ENCODE results near the gene PLEKHN1.

Gene PLEKHN1

DNA sequence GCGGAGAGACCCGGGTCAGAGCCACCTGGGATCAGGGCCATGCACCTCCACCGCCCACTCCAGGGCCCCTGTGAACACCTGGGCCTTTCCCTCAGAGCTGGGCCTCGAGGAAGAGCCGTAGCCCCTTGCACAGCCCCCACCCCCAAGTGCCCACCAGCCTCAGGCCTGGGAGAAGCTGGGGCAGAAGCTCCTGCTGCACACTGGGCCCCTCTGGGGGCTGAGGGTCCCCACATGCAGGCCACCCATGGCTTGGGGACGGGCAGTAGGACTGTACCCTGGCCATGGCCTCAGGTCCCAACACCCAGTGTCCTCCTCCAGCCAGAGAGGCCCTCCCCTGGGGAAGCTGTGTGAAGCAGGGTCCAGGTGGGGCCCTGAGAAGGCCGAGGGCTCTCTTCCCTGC lies 13.7 kb upstream of the PLEKHN1 start:
- peaks cover 50% of the 10 kb centered on the region for H3K36me3 ChIP-seq (replicated peaks; ENCODE audit: low read depth, low read length)
- H3K27ac ChIP-seq (ENCODE audit: low read length) = no peak overlapping the region
- no peak overlapping the region for H3K4me3 ChIP-seq (ENCODE audit: low read length)

GRCh38 chr1:953524-954320 lies 12.6 kb upstream of the PLEKHN1 start:
- Histone ChIP-seq H3K79me2 (ENCODE audit: low read length) (peaks cover 21% of the 10 kb centered on the region), H3K9ac (ENCODE audit: low read length) (no peak overlapping the region), H3K27ac (ENCODE audit: low read length) (no peak overlapping the region), H3K27me3 (ENCODE audit: low read depth, low read length) (no peaks in the 10 kb centered on the region), H3K4me1 (ENCODE audit: low read length) (peaks cover 6% of the 10 kb centered on the region), H2AFZ (ENCODE audit: low read depth, low read length) (no peak overlapping the region), H3K4me3 (ENCODE audit: low read length) (no peak overlapping the region), H3K36me3 (replicated peaks; ENCODE audit: low read depth, low read length) (peaks cover 46% of the 10 kb centered on the region), H3K4me2 (ENCODE audit: low read length) (no peak overlapping the region), H4K20me1 (ENCODE audit: insufficient read depth, low read length) (peaks cover 26% of the 10 kb centered on the region), H3K9me3 (ENCODE audit: insufficient read depth, low read length) (no peaks in the 10 kb centered on the region)
- TF ChIP-seq, protein P1, sequence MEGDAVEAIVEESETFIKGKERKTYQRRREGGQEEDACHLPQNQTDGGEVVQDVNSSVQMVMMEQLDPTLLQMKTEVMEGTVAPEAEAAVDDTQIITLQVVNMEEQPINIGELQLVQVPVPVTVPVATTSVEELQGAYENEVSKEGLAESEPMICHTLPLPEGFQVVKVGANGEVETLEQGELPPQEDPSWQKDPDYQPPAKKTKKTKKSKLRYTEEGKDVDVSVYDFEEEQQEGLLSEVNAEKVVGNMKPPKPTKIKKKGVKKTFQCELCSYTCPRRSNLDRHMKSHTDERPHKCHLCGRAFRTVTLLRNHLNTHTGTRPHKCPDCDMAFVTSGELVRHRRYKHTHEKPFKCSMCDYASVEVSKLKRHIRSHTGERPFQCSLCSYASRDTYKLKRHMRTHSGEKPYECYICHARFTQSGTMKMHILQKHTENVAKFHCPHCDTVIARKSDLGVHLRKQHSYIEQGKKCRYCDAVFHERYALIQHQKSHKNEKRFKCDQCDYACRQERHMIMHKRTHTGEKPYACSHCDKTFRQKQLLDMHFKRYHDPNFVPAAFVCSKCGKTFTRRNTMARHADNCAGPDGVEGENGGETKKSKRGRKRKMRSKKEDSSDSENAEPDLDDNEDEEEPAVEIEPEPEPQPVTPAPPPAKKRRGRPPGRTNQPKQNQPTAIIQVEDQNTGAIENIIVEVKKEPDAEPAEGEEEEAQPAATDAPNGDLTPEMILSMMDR (IDR thresholded peaks at IDR 0.05; ENCODE audit: low read depth, low read length) = no peak
- no peak for TF ChIP-seq EZH2phosphoT487 (IDR thresholded peaks at IDR 0.05; ENCODE audit: low read depth)

More for the DNA sequence above, 13.7 kb upstream of the PLEKHN1 start:
- Histone ChIP-seq H3K4me1 (ENCODE audit: low read length) (peaks cover 2% of the 10 kb centered on the region), H4K20me1 (ENCODE audit: insufficient read depth, low read length) (peaks cover 24% of the 10 kb centered on the region), H3K4me2 (ENCODE audit: low read length) (no peak overlapping the region), H3K9me3 (ENCODE audit: insufficient read depth, low read length) (no peaks in the 10 kb centered on the region), H2AFZ (ENCODE audit: low read depth, low read length) (no peak overlapping the region), H3K9ac (ENCODE audit: low read length) (no peak overlapping the region), H3K79me2 (ENCODE audit: low read length) (peaks cover 10% of the 10 kb centered on the region), H3K27me3 (ENCODE audit: low read depth, low read length) (no peaks in the 10 kb centered on the region)
- TF ChIP-seq, protein P1 (IDR thresholded peaks at IDR 0.05; ENCODE audit: low read depth, low read length) = no peak
- TF ChIP-seq EZH2phosphoT487 (IDR thresholded peaks at IDR 0.05; ENCODE audit: low read depth) = no peak

DNA sequence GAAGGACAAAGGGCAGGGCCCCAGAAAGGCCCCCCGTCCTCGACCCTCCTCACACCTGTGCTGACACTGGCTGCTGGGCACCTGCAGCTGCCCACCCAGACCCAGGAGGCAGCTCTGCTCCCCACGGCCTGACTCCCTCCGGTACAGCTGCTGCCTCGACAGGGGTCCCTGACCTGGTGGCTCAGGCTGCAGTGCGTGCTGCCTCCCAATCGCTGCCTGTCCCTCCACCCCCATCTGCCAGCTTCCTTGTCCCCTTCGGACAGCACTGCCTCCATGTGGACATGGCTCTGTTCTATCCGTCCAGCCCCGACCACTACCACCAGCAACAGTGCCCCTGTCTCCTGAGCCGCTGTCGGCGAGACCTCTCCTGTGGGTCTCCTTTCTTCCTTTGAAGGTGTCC lies 11.4 kb upstream of the PLEKHN1 start:
- no peak for TF ChIP-seq EZH2phosphoT487 (IDR thresholded peaks at IDR 0.05; ENCODE audit: low read depth)
- TF ChIP-seq, protein P1 (IDR thresholded peaks at IDR 0.05; ENCODE audit: low read depth, low read length) = no peak
- Histone ChIP-seq H4K20me1 (ENCODE audit: insufficient read depth, low read length) (peaks cover 17% of the 10 kb centered on the region), H3K27me3 (ENCODE audit: low read depth, low read length) (no peaks in the 10 kb centered on the region), H2AFZ (ENCODE audit: low read depth, low read length) (no peak overlapping the region), H3K27ac (ENCODE audit: low read length) (no peak overlapping the region), H3K4me3 (ENCODE audit: low read length) (no peak overlapping the region), H3K36me3 (replicated peaks; ENCODE audit: low read depth, low read length) (peaks cover 42% of the 10 kb centered on the region), H3K4me2 (ENCODE audit: low read length) (no peak overlapping the region), H3K9ac (ENCODE audit: low read length) (no peak overlapping the region), H3K4me1 (ENCODE audit: low read length) (peaks cover 9% of the 10 kb centered on the region), H3K9me3 (ENCODE audit: insufficient read depth, low read length) (no peaks in the 10 kb centered on the region), H3K79me2 (ENCODE audit: low read length) (peaks cover 25% of the 10 kb centered on the region)

- H3K9me3 ChIP-seq (ENCODE audit: insufficient read depth, low read length) = no peaks in the 10 kb centered on the region
- peaks cover 37% of the 10 kb centered on the region for H3K36me3 ChIP-seq (replicated peaks; ENCODE audit: low read depth, low read length)
- peaks cover 11% of the 10 kb centered on the region; the same call in 1 of the 2 replicates for H4K20me1 ChIP-seq (ENCODE audit: insufficient read depth, low read length)
- no peak overlapping the region for H3K4me3 ChIP-seq (ENCODE audit: low read length)
- H2AFZ ChIP-seq (ENCODE audit: low read depth, low read length) = no peak overlapping the region
- no peak for TF ChIP-seq EZH2phosphoT487 (IDR thresholded peaks at IDR 0.05; ENCODE audit: low read depth)
- TF ChIP-seq, protein P1 (IDR thresholded peaks at IDR 0.05; ENCODE audit: low read depth, low read length) = no peak
- H3K4me1 ChIP-seq (ENCODE audit: low read length) = peaks cover 11% of the 10 kb centered on the region
- no peak overlapping the region for H3K27ac ChIP-seq (ENCODE audit: low read length)
- H3K27me3 ChIP-seq (ENCODE audit: low read depth, low read length) = no peaks in the 10 kb centered on the region
- H3K79me2 ChIP-seq (ENCODE audit: low read length) = peaks cover 25% of the 10 kb centered on the region
- H3K9ac ChIP-seq (ENCODE audit: low read length) = no peak overlapping the region
- no peak overlapping the region for H3K4me2 ChIP-seq (ENCODE audit: low read length)
Measured at GRCh38 chr1:955474-955873, 10.8 kb upstream of the PLEKHN1 start.

Measured in OCI-LY3 (cell line).